WTC11 (cell line): ENCODE measurements around the gene MIER1. TPM values are rescaled to one million over a fixed set of nuclear protein-coding genes. Genes with fewer than 3 reads are reported as not detected.

Source experiments
- ATAC-seq: fragments of 200-7000 bp; cut with Tn5 transposase; 2 replicates; pipeline ENCODE4 v1.10.0; 2021; ENCODE audit warnings: mild to moderate bottlenecking, moderate library complexity
- CTCF ChIA-PET: fragments of 300-600 bp; sonication (Branson Sonifier 250); formaldehyde crosslinking; loops from one replicate; lab custom pipeline; 2021; ENCODE audit warnings: antibody characterized with exemption; lab: Charles Lee
- POLR2A ChIA-PET: fragments of 350-600 bp; sonication (Branson Sonifier 250); formaldehyde crosslinking; loops from one replicate; lab custom pipeline; 2021; ENCODE audit warnings: antibody characterized with exemption; lab: Charles Lee
- DNase-seq: peaks from one replicate; pipeline ENCODE4 v3.0.0; 2021; ENCODE audit warnings: low spot score
- H3K27ac Mint-ChIP-seq: 2 replicates; pipeline ENCODE4 v1.8.0; 2021; ENCODE audit warnings: mixed read lengths
- H3K27me3 Mint-ChIP-seq: 2 replicates; pipeline ENCODE4 v1.8.0; 2021; ENCODE audit warnings: low read depth, mild to moderate bottlenecking, moderate library complexity, mixed read lengths
- H3K36me3 Mint-ChIP-seq: 2 replicates; pipeline ENCODE4 v1.8.0; 2021; ENCODE audit warnings: mixed read lengths
- H3K4me1 Mint-ChIP-seq: 2 replicates; pipeline ENCODE4 v1.8.0; 2022; ENCODE audit warnings: mixed read lengths
- H3K4me3 Mint-ChIP-seq: 2 replicates; pipeline ENCODE4 v1.8.0; 2021; ENCODE audit warnings: mild to moderate bottlenecking, moderate library complexity, mixed read lengths
- H3K9me3 Mint-ChIP-seq: 2 replicates; pipeline ENCODE4 v1.8.0; 2021; ENCODE audit warnings: mixed read lengths
- CREM ChIP-seq: sonication (generic); formaldehyde crosslinking; IDR thresholded peaks from 2 replicates; pipeline ENCODE4 v1.8.1; 2022; ENCODE audit warnings: mild to moderate bottlenecking, missing genetic modification reagents, moderate library complexity
- ETV6 ChIP-seq: sonication (generic); formaldehyde crosslinking; IDR thresholded peaks from 2 replicates; pipeline ENCODE4 v1.8.1; 2022; ENCODE audit warnings: mild to moderate bottlenecking, missing genetic modification reagents
- FOXJ3 ChIP-seq: sonication (generic); formaldehyde crosslinking; IDR thresholded peaks from 2 replicates; pipeline ENCODE4 v1.9.0; 2021; ENCODE audit warnings: missing genetic modification reagents, mild to moderate bottlenecking, borderline replicate concordance
- GRHL2 ChIP-seq: fragments of 250-450 bp; sonication (Bioruptor Pico); IDR thresholded peaks from 2 replicates; pipeline ENCODE4 v1.8.0; 2022; ENCODE audit warnings: mild to moderate bottlenecking, moderate library complexity; ENCODE audit not compliant: insufficient replicate concordance, severe bottlenecking
- IRF2 ChIP-seq: sonication (generic); formaldehyde crosslinking; IDR thresholded peaks from 2 replicates; pipeline ENCODE4 v1.8.0; 2022; ENCODE audit warnings: low read depth, missing genetic modification reagents, borderline replicate concordance
- JAZF1 ChIP-seq: fragments of 250-450 bp; sonication (Bioruptor Pico); IDR thresholded peaks from 2 replicates; pipeline ENCODE4 v1.9.0; 2021; ENCODE audit warnings: moderate library complexity, mild to moderate bottlenecking, inconsistent platforms
- JUN ChIP-seq: sonication (generic); formaldehyde crosslinking; IDR thresholded peaks from 2 replicates; pipeline ENCODE4 v1.8.0; 2023; ENCODE audit warnings: mild to moderate bottlenecking, missing genetic modification reagents
- NFATC4 ChIP-seq: fragments of 250-450 bp; sonication (Bioruptor Pico); IDR thresholded peaks from 2 replicates; pipeline ENCODE4 v1.9.0; 2021; ENCODE audit warnings: mild to moderate bottlenecking
- NFE2L1 ChIP-seq: sonication (generic); formaldehyde crosslinking; IDR thresholded peaks from 2 replicates; pipeline ENCODE4 v1.8.1; 2023; ENCODE audit warnings: missing genetic modification reagents
- PRRX2 ChIP-seq: fragments of 250-450 bp; sonication (Bioruptor Pico); IDR thresholded peaks from 2 replicates; pipeline ENCODE4 v1.8.0; 2021; ENCODE audit warnings: mild to moderate bottlenecking
- RORB ChIP-seq: fragments of 250-450 bp; sonication (Bioruptor Pico); IDR thresholded peaks from 2 replicates; pipeline ENCODE4 v1.9.0; 2021; ENCODE audit warnings: mild to moderate bottlenecking
- SMAD4 ChIP-seq: sonication (generic); formaldehyde crosslinking; IDR thresholded peaks from 2 replicates; pipeline ENCODE4 v1.8.0; 2022; ENCODE audit warnings: mild to moderate bottlenecking, missing genetic modification reagents
- SOX15 ChIP-seq: fragments of 250-450 bp; sonication (Bioruptor Pico); IDR thresholded peaks from 2 replicates; pipeline ENCODE4 v1.9.0; 2021; ENCODE audit warnings: mild to moderate bottlenecking
- TCF7 ChIP-seq: sonication (generic); formaldehyde crosslinking; IDR thresholded peaks from 2 replicates; pipeline ENCODE4 v1.8.0; 2022; ENCODE audit warnings: mild to moderate bottlenecking, low read depth, missing genetic modification reagents, moderate library complexity
- TEAD1 ChIP-seq: sonication (generic); formaldehyde crosslinking; IDR thresholded peaks from 2 replicates; pipeline ENCODE4 v1.8.0; 2022; ENCODE audit warnings: mild to moderate bottlenecking, missing genetic modification reagents
- ZNF671 ChIP-seq: fragments of 250-450 bp; sonication (Bioruptor Pico); IDR thresholded peaks from 2 replicates; pipeline ENCODE4 v1.8.0; 2021; ENCODE audit warnings: mild to moderate bottlenecking
- total RNA-seq: library from RNA; stranded (reverse); gene quantifications from 3 replicates; pipeline ENCODE4 v1.2.3, GENCODE V29; 2021
- TF ChIP-seq, protein P1 (sequence below): sonication (generic); formaldehyde crosslinking; IDR thresholded peaks from 2 replicates; pipeline ENCODE4 v1.8.1; 2022; ENCODE audit warnings: mild to moderate bottlenecking, missing genetic modification reagents, moderate library complexity, borderline replicate concordance
- TF ChIP-seq, protein P2 (sequence below): sonication (generic); formaldehyde crosslinking; IDR thresholded peaks from 2 replicates; pipeline ENCODE4 v1.8.1; 2022; ENCODE audit warnings: low read depth, missing genetic modification reagents, borderline replicate concordance
- TF ChIP-seq, protein P3 (sequence below): sonication (generic); formaldehyde crosslinking; IDR thresholded peaks from 2 replicates; pipeline ENCODE4 v1.8.1; 2023; ENCODE audit warnings: mild to moderate bottlenecking, moderate library complexity, missing genetic modification reagents
- TF ChIP-seq, protein P4 (sequence below): sonication (generic); formaldehyde crosslinking; IDR thresholded peaks from 2 replicates; pipeline ENCODE4 v1.8.0; 2022; ENCODE audit warnings: mild to moderate bottlenecking, missing genetic modification reagents
- TF ChIP-seq, protein P5 (sequence below): fragments of 250-450 bp; sonication (Bioruptor Pico); IDR thresholded peaks from 2 replicates; pipeline ENCODE4 v1.9.0; 2021; ENCODE audit warnings: moderate library complexity, mild to moderate bottlenecking, inconsistent platforms, borderline replicate concordance
- TF ChIP-seq, protein P6 (sequence below): fragments of 250-450 bp; sonication (Bioruptor Pico); IDR thresholded peaks from 2 replicates; pipeline ENCODE4 v1.9.0; 2021; ENCODE audit warnings: mild to moderate bottlenecking
- TF ChIP-seq, protein P7 (sequence below): sonication (generic); formaldehyde crosslinking; IDR thresholded peaks from 2 replicates; pipeline ENCODE4 v1.8.1; 2023; ENCODE audit warnings: mild to moderate bottlenecking, missing genetic modification reagents
- TF ChIP-seq, protein P8 (sequence below): sonication (generic); formaldehyde crosslinking; IDR thresholded peaks from 2 replicates; pipeline ENCODE4 v1.8.1; 2023; ENCODE audit warnings: mild to moderate bottlenecking, missing genetic modification reagents
- TF ChIP-seq, protein P9 (sequence below): sonication (generic); formaldehyde crosslinking; IDR thresholded peaks from 2 replicates; pipeline ENCODE4 v1.8.1; 2022; ENCODE audit warnings: mild to moderate bottlenecking, moderate library complexity, missing genetic modification reagents

The MIER1 gene
- total RNA-seq, 1 experiment from 2014 or later: 31.0 TPM

DNA sequence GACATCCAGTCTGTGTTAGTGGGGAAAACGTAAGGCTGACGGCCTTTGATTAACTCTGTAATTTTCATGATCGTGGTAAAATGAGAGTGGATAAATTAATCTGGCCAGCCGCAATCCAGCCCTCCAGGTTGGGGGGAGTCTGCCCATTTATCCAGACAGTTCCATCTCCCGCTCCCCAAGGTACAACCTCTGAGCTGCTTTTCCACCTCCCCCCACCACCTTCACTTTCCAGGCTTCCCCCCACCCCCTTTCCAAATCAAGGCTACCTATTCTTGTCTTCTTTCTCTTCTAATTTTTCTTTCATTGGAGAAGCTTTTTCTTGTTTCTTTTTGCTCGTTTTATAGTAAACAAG lies 6.0 kb downstream of the MIER1 start:
- Mint-ChIP-seq H3K9me3 (no peaks in the 10 kb centered on the region), H3K36me3 (no peaks in the 10 kb centered on the region), H3K4me1 (peaks cover 59% of the 10 kb centered on the region), H3K27ac (peak overlapping the region; percentile 90), H3K4me3 (peak overlapping the region; percentile 94), H3K27me3 (no peaks in the 10 kb centered on the region)
- CTCF ChIA-PET: interaction anchor here (0.9 to 1.3 kb wide), 4 partner anchors 14 to 219 kb away, joined by 3 to 4 read pairs (median 4); no protein-coding TSS in a partner anchor
- DNase-seq: no peak
- TF ChIP-seq IRF2 (no peak), RORB (CRISPR knock-in tag) (no peak), NFATC4 (CRISPR knock-in tag) (no peak), SOX15 (CRISPR knock-in tag) (no peak), TEAD1 (CRISPR knock-in tag) (no peak), ZNF671 (CRISPR knock-in tag) (no peak), CREM (CRISPR knock-in tag) (no peak), PRRX2 (CRISPR knock-in tag) (no peak), FOXJ3 (CRISPR knock-in tag) (no peak), NFE2L1 (CRISPR knock-in tag) (no peak), TCF7 (CRISPR knock-in tag) (no peak)
- TF ChIP-seq, protein P1, sequence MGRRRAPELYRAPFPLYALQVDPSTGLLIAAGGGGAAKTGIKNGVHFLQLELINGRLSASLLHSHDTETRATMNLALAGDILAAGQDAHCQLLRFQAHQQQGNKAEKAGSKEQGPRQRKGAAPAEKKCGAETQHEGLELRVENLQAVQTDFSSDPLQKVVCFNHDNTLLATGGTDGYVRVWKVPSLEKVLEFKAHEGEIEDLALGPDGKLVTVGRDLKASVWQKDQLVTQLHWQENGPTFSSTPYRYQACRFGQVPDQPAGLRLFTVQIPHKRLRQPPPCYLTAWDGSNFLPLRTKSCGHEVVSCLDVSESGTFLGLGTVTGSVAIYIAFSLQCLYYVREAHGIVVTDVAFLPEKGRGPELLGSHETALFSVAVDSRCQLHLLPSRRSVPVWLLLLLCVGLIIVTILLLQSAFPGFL (CRISPR knock-in tag): no peak
- TF ChIP-seq, protein P2, sequence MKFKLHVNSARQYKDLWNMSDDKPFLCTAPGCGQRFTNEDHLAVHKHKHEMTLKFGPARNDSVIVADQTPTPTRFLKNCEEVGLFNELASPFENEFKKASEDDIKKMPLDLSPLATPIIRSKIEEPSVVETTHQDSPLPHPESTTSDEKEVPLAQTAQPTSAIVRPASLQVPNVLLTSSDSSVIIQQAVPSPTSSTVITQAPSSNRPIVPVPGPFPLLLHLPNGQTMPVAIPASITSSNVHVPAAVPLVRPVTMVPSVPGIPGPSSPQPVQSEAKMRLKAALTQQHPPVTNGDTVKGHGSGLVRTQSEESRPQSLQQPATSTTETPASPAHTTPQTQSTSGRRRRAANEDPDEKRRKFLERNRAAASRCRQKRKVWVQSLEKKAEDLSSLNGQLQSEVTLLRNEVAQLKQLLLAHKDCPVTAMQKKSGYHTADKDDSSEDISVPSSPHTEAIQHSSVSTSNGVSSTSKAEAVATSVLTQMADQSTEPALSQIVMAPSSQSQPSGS: no peak
- TF ChIP-seq, protein P3, sequence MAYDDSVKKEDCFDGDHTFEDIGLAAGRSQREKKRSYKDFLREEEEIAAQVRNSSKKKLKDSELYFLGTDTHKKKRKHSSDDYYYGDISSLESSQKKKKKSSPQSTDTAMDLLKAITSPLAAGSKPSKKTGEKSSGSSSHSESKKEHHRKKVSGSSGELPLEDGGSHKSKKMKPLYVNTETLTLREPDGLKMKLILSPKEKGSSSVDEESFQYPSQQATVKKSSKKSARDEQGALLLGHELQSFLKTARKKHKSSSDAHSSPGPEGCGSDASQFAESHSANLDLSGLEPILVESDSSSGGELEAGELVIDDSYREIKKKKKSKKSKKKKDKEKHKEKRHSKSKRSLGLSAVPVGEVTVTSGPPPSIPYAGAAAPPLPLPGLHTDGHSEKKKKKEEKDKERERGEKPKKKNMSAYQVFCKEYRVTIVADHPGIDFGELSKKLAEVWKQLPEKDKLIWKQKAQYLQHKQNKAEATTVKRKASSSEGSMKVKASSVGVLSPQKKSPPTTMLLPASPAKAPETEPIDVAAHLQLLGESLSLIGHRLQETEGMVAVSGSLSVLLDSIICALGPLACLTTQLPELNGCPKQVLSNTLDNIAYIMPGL (CRISPR knock-in tag): no peak
- TF ChIP-seq, protein P4, sequence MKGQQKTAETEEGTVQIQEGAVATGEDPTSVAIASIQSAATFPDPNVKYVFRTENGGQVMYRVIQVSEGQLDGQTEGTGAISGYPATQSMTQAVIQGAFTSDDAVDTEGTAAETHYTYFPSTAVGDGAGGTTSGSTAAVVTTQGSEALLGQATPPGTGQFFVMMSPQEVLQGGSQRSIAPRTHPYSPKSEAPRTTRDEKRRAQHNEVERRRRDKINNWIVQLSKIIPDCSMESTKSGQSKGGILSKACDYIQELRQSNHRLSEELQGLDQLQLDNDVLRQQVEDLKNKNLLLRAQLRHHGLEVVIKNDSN: no peak
- TF ChIP-seq, protein P5, sequence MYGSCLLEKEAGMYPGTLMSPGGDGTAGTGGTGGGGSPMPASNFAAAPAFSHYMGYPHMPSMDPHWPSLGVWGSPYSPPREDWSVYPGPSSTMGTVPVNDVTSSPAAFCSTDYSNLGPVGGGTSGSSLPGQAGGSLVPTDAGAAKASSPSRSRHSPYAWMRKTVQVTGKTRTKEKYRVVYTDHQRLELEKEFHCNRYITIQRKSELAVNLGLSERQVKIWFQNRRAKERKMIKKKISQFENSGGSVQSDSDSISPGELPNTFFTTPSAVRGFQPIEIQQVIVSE (CRISPR knock-in tag): no peak
- POLR2A ChIA-PET: interaction anchor here (0.6 to 1.0 kb wide), 2 partner anchors 57 to 123 kb away, joined by 3 read pairs; no protein-coding TSS in a partner anchor
- no peak for ATAC-seq

DNA sequence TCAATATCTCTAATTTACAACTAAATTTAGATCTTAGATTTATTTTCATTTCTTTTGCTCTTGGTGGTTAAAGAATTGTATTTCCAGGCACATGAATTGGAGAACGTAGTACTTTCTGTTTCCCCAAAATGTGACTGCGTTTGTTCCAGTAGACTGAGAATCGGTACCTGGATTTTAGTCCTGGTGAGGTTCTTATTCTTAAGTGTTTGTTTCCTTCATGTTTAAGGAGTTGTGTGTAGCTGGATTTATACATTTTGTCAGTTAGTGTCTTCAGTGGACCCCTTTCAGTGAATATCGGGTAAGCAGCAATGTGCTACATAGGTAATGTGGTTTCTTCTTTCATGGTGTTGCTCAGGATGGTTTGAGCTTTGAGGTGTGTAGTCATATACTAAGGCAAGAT lies 6.8 kb downstream of the MIER1 start:
- Mint-ChIP-seq H3K4me1 (peaks cover 54% of the 10 kb centered on the region), H3K27me3 (no peaks in the 10 kb centered on the region), H3K36me3 (no peaks in the 10 kb centered on the region), H3K27ac (peak overlapping the region; percentile 91), H3K9me3 (no peaks in the 10 kb centered on the region), H3K4me3 (peak overlapping the region; percentile 94)
- ChIA-PET CTCF (no interaction called here), POLR2A (no interaction called here)
- no peak for DNase-seq
- no peak for ATAC-seq
- TF ChIP-seq SMAD4 (CRISPR knock-in tag) (no peak), JAZF1 (CRISPR knock-in tag) (no peak), ETV6 (CRISPR knock-in tag) (no peak), GRHL2 (CRISPR knock-in tag) (no peak), JUN (CRISPR knock-in tag) (no peak)
- TF ChIP-seq, protein P6, sequence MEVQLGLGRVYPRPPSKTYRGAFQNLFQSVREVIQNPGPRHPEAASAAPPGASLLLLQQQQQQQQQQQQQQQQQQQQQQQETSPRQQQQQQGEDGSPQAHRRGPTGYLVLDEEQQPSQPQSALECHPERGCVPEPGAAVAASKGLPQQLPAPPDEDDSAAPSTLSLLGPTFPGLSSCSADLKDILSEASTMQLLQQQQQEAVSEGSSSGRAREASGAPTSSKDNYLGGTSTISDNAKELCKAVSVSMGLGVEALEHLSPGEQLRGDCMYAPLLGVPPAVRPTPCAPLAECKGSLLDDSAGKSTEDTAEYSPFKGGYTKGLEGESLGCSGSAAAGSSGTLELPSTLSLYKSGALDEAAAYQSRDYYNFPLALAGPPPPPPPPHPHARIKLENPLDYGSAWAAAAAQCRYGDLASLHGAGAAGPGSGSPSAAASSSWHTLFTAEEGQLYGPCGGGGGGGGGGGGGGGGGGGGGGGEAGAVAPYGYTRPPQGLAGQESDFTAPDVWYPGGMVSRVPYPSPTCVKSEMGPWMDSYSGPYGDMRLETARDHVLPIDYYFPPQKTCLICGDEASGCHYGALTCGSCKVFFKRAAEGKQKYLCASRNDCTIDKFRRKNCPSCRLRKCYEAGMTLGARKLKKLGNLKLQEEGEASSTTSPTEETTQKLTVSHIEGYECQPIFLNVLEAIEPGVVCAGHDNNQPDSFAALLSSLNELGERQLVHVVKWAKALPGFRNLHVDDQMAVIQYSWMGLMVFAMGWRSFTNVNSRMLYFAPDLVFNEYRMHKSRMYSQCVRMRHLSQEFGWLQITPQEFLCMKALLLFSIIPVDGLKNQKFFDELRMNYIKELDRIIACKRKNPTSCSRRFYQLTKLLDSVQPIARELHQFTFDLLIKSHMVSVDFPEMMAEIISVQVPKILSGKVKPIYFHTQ (CRISPR knock-in tag): no peak
- TF ChIP-seq, protein P7, sequence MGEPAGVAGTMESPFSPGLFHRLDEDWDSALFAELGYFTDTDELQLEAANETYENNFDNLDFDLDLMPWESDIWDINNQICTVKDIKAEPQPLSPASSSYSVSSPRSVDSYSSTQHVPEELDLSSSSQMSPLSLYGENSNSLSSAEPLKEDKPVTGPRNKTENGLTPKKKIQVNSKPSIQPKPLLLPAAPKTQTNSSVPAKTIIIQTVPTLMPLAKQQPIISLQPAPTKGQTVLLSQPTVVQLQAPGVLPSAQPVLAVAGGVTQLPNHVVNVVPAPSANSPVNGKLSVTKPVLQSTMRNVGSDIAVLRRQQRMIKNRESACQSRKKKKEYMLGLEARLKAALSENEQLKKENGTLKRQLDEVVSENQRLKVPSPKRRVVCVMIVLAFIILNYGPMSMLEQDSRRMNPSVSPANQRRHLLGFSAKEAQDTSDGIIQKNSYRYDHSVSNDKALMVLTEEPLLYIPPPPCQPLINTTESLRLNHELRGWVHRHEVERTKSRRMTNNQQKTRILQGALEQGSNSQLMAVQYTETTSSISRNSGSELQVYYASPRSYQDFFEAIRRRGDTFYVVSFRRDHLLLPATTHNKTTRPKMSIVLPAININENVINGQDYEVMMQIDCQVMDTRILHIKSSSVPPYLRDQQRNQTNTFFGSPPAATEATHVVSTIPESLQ (CRISPR knock-in tag): no peak
- TF ChIP-seq, protein P8, sequence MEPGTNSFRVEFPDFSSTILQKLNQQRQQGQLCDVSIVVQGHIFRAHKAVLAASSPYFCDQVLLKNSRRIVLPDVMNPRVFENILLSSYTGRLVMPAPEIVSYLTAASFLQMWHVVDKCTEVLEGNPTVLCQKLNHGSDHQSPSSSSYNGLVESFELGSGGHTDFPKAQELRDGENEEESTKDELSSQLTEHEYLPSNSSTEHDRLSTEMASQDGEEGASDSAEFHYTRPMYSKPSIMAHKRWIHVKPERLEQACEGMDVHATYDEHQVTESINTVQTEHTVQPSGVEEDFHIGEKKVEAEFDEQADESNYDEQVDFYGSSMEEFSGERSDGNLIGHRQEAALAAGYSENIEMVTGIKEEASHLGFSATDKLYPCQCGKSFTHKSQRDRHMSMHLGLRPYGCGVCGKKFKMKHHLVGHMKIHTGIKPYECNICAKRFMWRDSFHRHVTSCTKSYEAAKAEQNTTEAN (CRISPR knock-in tag): no peak
- TF ChIP-seq, protein P9, sequence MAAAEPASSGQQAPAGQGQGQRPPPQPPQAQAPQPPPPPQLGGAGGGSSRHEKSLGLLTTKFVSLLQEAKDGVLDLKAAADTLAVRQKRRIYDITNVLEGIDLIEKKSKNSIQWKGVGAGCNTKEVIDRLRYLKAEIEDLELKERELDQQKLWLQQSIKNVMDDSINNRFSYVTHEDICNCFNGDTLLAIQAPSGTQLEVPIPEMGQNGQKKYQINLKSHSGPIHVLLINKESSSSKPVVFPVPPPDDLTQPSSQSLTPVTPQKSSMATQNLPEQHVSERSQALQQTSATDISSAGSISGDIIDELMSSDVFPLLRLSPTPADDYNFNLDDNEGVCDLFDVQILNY (CRISPR knock-in tag): no peak
